ENCODE measurements around the gene CYP1A2.
"Not testable (repeated sequence)": the region's sequence is repeated elsewhere in the genome, so short reads cannot be mapped to it uniquely, and the experiment has no call there.

Gene CYP1A2, protein sequence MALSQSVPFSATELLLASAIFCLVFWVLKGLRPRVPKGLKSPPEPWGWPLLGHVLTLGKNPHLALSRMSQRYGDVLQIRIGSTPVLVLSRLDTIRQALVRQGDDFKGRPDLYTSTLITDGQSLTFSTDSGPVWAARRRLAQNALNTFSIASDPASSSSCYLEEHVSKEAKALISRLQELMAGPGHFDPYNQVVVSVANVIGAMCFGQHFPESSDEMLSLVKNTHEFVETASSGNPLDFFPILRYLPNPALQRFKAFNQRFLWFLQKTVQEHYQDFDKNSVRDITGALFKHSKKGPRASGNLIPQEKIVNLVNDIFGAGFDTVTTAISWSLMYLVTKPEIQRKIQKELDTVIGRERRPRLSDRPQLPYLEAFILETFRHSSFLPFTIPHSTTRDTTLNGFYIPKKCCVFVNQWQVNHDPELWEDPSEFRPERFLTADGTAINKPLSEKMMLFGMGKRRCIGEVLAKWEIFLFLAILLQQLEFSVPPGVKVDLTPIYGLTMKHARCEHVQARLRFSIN

DNA sequence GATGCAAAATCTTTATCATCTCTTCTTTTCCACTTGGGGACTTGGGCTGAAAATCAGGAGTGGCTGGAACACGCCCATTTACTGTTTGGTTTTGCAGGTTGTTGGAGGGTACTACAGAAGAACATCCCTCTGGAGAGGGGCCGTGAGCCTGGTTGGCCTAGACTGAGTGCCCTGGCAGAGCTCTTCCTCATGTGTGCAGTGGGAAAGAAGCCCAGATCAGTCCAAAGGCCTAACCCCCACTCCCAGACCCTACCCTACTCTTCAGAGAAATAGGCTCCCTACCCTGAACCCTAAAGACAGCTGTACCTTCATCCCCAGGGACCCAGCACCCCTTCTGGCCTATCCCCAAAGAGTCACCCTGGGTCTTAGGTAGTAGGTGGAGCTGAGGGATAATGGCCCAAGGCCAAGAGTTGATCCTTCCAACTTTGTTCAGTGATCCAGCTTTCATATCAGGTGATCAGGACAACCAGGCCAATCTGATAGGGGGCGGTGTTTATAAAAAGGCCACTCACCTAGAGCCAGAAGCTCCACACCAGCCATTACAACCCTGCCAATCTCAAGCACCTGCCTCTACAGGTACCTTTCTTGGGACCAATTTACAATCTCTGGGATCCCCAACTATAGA is at the start of gene CYP1A2:
CYP1A2 (plus strand) TSS at position 524 of the 625 bp plus-strand sequence. CDS start 894 bp downstream, outside the sequence.
- DNase-seq (ENCODE audit: low read depth), result no peak

DNA sequence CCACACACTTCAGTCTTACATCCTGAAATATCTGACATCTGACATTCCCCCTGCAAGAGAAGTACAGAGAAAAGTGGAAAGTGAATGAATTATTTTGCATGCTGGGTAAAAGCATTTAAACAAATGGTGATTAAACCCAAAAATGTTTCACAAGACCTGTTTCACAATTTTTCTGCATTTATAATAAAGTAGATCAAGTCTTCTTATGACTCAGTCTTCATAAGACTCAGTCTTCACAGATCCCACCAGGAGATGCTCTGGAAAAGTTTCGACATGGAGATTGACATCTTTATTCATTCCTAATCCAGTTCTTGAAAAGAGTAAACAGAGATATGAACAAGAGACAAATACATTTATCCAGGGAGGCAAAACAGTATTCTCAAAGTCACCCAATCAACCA is 39.6 kb upstream of the CYP1A2 start:
- no peak for DNase-seq (ENCODE audit: low read depth)

DNA sequence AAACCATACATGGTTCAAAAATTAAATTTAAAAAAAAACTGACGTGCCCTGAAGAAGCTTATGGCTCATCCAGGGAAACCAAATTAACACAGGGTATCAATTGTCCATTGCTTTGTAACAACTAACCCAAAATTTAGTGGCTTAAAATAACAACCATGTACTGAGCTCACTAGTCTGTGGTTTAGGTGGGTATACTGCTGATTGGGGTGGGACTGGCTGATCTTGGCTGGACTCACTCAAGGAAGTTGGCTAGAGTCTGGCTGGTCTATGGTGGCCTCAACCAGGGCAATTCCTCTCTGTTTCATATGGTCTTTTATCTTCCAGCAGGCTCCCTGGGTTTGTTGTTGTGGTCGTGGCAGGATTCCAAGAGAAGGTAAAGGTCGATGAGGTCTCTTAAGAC is 38.8 kb upstream of the CYP1A2 start:
- DNase-seq (ENCODE audit: low read depth), result no peak

DNA sequence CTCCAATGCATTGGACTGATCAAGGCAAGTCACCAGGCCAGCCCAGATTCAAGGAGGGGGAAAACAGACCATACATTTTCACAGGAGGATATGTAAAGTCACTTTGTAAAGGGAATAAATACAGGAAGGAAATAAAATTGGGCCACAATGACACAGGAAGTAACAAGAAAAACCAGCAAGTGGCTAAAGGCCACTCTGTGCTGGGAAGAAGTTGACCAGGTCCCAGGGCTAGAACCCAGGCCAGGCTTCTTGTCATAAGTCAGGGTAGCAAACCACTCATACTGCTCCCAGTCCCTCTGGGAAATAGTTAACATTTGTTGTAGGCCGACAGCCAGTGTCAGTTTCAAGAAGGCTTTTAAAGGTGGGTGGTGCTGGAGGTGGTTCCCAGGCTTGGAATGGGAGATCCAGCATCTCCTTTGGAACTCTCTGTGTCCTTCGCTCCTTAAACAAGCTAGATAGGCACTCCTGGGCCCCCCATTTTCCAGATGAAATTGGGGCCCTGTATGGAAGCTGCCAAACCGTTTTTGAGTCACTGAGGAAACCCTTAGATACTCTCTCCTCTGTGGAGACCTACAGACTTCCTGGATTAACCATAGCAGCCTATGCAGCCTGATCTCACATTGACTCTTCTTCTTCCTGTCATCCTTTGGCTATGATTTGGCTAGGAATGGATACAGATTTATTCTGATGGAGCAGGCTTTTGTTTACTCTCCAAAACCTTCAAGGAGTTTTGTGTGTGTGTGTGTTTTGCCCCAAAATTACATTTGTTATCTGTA is 38.1 kb upstream of the CYP1A2 start:
- DNase-seq (ENCODE audit: low read depth), result no peak

DNA sequence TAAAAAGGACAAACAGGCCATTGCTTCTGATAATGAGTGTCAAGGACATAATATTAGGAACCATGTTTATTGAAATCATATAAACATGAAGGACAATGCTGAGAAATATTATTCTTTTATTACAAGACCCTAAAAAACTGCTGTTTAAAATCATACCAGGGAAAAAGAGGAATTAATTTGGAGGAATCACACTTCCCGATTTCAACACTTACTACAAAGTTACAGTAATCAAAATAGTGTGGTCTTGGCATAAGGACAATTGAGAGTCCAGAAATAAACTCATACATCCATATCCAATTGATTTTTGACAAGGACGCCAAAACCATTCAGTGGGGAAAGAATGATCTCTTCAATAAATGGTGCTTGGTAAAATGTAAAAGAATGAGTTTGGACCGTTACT is 36.3 kb upstream of the CYP1A2 start:
- no peak for DNase-seq (ENCODE audit: low read depth)

DNA sequence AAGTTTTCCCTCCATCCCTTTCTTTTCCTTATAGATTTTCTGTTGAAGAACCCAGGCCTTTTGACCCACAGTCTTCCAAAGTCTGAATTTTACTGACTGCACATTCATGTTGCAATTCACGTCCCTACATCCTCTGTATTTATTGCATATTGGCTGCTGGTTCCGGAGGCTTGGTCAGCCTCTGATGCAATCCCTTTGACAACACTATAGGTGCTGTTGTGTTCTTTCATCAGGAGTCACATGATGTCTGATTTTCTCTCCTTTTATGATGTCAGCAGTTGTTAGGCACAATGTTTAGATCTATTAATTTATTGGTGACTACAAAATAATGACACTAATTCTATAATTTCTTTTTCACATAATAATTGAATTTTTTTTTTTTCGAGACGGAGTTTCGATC is 32.0 kb upstream of the CYP1A2 start:
- no peak for DNase-seq (ENCODE audit: low read depth)

DNA sequence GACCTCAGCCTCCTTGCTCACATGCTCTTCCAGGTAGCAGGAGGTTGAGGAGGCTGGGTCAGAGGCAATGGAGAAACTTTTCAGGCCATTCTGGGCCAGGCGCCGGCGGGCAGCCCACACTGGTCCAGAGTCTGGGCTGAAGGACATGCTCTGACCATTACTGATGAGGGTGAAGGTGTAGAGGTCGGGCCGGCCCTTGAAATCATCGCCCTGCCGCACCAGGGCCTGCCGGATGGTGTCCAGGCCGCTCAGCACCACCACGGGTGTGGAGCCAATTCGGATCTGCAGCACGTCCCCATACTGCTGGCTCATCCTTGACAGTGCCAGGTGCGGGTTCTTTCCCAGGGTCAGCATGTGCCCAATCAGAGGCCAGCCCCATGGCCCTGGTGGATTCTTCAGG is 26.1 kb upstream of the CYP1A2 start:
- DNase-seq (ENCODE audit: low read depth), result no peak

DNA sequence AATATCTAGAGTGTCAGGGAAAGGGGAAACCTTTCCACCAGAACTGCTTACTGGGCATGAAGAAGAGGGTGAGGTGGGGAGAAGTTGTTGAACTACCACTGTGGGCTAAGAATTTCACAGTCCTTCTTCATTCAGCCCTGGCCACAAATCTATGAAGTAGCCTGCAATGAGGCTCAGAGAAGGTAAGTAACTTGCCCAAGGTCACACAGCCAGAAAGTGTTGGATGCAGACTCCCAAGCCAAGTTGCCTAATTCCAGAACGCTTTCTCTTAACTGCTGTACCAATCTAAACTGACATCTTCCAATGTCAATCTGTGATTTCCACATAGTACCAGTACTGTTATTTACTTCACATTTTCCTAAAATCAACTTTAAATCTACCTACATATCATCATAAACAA is 25.5 kb upstream of the CYP1A2 start:
- DNase-seq (ENCODE audit: low read depth), result no peak

DNA sequence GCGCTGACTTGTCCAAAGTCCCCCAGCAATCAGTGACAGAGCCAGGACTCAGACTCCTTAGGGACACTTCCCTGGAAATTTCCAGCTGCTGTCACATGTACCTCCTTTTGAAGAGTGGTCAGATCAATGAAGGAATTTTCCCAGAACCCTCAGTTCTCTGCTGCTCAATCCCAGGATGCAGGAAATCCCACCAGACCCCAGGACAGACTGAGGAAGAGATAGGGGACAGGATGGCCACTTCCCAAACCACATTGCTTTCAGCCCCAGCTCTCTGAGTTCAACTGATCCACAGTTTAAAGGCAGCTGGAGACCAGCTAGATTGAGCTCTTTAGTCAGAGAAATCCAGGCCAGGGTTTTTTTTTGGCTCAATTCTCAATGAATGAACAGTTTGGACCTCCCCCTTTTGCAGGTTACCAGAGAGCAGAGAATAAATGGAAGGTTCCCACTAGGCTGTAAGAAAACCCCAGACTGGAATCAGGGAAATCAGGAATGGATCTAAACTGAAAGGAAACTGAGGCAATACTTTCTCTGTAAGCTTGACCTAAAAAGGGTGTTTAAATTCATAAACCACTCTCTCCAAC is 24.8 kb upstream of the CYP1A2 start:
- peak; percentile 66 for DNase-seq (ENCODE audit: low read depth)

DNA sequence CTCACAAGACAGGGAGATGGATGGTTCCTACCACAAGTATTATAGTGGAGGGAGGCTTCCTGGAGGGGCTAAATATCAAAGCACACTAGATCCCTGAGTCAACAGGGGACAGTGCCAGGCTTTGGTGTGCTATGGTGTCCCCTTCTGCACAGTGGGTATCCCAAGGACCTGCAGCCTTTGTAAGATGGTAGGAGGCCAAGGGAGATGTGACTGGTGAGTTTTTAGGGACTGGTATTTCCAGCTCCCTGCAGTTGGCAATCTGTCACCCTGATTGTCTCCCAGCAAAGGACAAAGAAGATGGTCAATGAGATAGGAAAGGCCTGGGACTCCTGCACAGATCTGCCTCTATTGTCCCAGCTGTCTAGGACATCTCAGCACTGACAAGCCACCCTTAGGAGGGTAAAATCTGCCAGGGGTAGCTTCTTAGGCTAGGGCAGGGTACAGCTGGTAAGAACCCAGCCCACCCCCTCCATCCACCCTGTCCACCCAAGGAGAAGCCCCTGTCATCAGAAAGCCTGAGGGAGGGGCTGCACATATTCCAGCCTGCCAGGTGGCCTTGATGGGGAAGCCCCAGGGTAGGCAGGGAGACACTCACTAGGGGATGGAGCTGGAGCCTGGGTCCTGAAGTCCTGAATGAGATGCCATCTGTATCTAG is 23.9 kb upstream of the CYP1A2 start:
- DNase-seq (ENCODE audit: low read depth), result no peak

DNA sequence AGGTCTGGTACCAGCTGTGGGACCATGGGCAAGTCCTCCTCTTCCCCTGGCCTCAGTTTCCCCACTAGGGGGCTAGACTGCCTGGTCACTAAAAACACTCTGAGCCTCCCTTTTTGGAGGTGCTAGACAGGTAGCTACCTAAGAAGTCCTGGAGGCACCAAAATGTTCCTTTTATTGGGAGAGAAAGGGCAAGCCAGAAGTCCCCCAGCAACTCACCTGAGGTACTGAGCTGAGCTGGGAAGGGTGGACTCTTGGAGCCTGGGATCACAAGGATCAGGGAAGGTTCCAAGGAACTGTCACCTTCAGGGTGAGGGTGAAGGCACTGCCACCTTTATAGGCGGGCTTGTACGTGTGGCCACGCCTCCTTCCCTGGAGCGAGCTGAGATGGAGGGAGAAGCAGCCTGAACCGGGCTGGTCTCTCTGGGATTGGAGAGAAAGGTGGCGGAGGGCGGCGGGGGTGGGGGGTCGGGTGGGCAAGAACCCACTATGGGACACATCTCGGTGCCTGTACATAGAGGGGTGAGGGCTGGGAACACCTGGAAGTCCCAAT is 23.3 kb upstream of the CYP1A2 start, which contains the start of gene CYP1A1:
CYP1A1 (minus strand) TSS at position 304 of the 550 bp plus-strand sequence. CDS start 2,431 bp downstream, outside the sequence.
- peak; percentile 24 for DNase-seq (ENCODE audit: low read depth)

DNA sequence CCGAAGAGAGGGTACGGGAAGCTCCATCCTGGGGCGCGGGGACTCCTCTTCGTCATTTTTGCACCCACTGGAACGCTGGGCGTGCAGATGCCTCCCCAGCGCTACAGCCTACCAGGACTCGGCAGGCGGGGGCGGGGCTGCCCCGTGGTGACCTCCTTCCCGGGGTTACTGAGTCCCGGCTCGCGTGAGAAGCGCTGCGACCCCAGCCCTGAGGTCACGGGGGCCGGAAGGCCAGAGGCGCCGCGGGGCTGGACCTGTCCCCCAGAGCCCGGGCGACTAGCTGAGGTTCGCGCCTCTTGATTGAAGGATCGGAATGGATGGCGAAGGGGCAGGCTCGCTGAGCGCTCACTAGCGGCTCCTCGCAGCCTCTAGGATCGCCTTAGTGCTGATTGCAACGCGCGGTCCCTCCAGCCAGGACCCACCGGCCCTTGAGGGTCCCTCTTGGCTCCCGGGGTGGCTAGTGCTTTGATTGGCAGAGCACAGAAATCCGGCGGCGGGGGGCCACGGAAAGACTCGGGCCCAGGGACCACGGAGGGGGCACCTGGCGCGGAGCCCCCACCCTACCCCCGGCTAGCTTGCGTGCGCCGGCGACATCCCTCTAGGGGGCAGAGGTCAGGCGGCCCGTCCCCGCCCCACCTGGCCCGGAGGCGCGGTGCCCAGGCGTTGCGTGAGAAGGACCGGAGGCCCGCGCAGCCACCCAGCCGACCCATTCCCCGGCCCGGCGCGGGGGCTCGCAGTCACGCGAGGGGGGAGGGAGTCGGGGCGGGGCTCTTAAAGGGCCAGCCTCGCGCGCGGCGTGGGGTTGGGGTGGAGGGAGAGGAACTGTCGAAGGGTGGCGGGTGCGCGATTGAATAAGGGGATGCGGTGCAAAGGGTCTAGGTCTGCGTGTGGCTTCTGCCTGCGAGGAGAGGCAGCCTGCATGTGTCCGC is 22.5 kb upstream of the CYP1A2 start:
- DNase-seq (ENCODE audit: low read depth), result peak; percentile 32

DNA sequence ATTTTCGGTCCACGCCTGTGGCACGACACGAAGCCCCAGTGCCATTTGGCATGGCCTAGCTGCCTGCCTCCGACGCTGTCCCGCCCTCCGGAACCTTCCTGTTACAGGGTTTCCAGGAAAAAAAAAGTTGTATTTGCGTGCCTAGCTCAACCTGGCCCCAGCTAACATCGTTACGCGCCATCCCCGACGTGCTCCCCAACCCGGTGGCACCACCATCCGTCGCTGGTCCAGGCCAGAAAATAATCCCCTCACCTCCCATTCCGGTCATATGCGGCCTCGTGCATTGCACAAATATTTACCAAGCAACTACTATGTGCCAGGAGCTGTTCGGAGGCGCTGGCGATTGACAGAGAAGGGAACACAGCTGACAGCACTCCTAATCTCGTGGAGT is 21.9 kb upstream of the CYP1A2 start:
- no peak for DNase-seq (ENCODE audit: low read depth)

DNA sequence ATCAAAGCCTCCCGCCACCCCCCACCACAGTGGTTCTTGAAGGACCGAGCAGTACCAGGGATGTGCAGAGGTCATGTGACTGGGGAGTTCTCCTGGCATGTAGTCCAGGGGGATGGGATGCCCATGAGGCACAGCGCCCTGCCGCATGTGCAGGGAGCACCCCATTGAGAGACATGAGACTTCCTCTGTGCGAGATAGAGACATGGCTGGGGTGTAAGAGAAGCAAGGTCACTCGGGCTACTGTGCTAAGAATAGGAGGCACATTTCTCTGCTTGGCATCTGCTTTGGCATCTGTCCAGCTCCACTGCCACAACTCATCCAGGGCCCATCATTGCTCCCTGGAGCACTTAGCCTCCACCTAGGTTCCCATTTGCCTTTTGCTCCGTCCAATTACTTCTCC is 20.9 kb upstream of the CYP1A2 start:
- DNase-seq (ENCODE audit: low read depth), result no peak

DNA sequence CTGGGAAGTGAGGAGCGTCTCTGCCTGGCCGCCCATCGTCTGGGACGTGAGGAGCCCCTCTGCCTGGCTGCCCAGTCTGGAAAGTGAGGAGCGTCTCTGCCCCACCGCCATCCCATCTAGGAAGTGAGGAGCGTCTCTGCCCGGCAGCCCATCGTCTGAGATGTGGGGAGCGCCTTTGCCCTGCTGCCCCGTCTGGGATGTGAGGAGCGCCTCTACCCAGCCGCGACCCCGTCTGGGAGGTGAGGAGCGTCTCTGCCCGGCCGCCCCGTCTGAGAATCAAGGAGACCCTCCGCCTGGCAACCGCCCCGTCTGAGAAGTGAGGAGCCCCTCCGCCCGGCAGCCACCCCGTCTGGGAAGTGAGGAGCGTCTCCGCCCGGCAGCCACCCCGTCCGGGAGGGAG is 19.9 kb upstream of the CYP1A2 start:
- not testable (repeated sequence) for DNase-seq (ENCODE audit: low read depth)

DNA sequence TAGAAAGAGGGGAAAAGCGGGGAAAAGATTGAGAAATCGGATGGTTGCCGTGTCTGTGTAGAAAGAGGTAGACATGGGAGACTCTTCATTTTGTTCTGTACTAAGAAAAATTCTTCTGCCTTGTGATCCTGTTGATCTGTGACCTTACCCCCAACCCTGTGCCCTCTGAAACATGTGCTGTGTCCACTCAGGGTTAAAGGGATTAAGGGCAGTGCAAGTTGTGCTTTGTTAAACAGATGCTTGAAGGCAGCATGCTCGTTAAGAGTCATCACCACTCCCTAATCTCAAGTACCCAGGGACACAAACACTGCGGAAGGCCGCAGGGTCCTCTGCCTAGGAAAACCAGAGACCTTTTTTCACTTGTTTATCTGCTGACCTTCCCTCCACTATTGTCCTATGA is 19.3 kb upstream of the CYP1A2 start:
- not testable (repeated sequence) for DNase-seq (ENCODE audit: low read depth)

DNA sequence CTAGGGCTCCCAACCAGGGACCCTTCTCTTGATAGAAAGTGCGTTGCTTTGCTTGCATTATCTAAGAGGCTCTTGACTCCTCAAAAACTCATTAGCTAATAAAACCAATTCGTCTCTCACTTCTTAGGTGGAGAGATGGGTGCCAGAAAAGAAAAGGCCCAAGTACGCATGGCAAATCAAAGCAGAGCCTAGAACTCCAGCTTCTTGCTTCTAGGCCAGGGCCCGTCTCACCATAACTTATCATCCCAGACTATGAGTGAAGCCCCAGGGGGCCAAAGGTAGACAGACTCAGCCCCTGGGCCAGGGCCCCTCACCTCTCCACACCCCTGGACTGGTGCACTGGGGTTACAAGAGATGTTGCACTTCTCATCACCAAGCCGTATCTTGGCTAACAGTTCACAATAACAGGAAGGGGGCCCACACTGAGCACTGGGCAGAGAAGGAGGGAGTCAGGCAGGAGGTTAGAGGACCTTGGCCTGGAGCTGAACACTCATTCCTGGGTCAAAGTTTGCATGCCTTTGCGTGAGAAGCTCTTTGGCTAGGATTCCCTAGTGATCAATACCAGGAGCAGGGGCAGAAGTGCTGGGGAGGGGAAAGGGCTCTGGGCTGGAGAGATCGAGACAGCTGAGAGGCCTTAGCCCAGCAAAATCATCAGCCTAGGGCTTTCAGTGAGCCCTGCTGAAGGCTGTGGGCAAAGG is 17.9 kb upstream of the CYP1A2 start:
- DNase-seq (ENCODE audit: low read depth), result no peak

DNA sequence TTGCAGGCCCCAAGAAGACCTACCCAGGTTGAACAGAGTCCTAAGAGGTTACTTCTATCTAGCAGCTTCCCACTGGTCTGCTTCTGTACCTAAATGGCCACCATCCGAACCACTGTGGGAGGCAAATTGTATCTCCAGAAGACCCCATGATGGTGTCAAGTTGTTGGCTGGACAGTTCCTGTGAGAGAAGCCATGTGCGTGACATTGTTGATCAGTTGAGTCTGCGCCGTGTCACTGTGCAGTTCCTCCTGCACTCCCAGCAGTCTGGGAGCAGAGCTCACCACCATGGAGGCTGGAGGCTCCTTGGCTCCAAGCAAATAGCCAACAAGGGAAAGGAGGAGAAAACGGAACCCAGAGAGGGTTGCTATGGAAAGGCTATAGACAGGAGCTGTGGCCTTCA is 15.8 kb upstream of the CYP1A2 start:
- no peak for DNase-seq (ENCODE audit: low read depth)

DNA sequence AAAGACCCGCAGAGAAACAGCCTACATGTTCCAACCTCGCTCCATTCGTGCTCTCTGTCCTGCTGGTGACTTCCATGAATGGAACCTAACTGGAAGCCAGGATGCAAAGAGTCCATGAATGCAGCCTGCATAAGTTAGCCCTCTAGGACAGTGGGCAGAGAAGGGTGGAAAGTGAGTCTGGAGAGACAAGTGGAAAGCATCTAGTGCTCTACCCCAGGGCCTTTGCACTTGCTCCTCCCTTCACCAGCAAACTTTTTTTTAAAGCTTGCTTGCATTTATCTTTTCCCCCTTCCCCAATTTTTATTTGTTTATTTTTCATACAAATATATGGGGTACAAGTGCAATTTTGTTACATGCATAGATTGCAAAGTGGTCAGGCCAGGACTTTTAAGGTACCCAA is 15.4 kb upstream of the CYP1A2 start:
- DNase-seq (ENCODE audit: low read depth), result no peak

DNA sequence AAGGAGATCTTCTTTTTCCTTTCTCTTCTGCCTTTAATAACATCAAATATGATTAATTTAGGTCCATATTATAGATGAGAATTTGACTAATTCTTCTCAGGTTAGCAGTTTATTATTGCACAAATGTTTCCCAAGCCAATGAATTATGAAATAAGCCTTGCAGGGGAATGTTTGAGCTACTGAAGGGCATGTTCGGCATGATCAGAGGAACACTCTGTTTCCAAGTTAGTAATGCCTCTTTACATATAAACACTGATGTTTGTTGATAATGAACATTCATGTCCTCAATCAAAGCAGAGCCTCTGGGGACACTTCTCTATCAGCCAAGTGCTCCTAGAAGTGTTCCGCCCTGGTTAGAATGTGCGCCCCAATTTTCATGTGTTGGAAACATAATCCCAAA is 13.3 kb upstream of the CYP1A2 start:
- DNase-seq (ENCODE audit: low read depth), result no peak
